NOMO-1 treated with dmso at 0.1 percent for 144 hours (cell line): Measurements from ENCODE around the gene SLC44A5.
"Not testable (repeated sequence)": the region's sequence is repeated elsewhere in the genome, so short reads cannot be mapped to it uniquely, and the experiment has no call there.

Source experiments
- DNase-seq: peaks from one replicate; lab custom pipeline; 2025; ENCODE audit not compliant: unreplicated experiment; lab: John Stamatoyannopoulos, UW

SLC44A5 gene

DNA sequence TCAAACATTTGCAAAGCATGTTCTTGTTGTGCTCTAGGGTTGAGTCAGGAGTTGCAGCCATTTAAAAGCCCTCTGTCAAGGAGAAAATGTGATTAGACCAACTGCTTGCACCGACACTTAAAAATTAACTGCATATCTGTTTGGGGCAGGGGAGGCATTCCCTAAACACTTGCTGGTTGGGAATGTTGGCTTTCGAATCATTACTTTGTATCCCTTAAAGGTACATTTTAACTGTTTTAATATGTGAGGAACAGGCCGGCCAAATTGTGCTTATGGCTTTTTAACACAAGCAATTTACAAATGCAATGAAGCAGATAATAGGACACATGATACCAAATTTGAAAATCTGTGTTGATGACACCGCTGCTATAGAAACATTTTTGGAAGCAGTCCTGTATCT, 317.6 kb downstream of the SLC44A5 start:
- DNase-seq = no peak

DNA sequence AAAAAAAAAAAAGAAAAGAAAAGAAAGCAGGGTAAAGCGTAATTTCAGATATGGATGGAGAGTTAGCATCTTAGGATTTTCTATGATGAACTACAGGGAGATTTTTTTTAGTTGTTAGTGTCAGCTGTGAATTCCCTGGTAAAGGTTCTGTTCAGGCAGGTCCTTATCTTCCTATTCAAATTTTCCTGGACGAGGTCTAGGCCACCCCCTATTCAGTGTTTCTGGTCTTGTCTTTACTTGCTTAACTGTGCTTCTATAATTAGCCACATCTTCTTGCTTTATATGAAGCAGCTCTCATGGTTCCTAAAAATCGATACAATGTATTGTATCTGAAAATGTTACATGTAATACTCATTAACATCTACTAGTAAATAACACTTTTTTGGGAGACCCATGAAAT, 318.9 kb downstream of the SLC44A5 start:
- DNase-seq = no peak

DNA sequence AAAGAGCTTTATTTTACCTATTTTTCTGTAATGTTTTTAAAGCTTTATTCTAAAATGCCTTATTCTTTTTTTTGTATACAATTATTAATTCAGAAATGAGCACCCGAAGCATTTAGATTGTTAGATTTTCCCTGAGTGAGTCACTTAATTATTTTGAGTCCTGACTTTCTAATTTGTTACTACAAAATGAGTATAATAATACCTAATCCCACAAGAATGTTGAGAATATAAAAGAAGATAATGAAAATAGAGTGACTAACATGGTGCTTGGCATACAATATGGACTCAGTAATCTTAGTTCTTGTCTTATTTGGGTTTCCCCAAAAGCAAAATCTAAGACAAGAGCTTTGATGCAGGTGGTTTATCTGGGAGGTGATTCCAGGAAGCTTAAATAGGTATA, 334.5 kb downstream of the SLC44A5 start:
- DNase-seq = no peak

DNA sequence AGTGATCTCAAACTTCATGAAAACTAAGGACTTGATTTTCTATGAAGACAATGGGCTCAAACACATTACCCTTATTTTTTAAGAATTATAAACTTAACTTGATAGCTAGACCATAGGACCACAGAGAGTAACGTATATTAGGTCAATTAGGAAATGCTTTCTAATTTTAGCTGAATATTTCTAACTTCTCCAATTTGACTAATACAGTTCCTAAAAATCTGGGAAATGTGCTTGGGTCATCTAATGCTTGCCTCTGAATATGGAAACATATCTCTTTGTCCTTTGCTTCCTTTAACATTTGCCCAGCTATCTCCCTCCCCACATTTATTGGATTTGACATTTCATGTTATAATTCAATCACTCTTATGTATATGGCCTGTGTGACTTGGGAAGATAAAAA, 335.3 kb downstream of the SLC44A5 start:
- DNase-seq = no peak

DNA sequence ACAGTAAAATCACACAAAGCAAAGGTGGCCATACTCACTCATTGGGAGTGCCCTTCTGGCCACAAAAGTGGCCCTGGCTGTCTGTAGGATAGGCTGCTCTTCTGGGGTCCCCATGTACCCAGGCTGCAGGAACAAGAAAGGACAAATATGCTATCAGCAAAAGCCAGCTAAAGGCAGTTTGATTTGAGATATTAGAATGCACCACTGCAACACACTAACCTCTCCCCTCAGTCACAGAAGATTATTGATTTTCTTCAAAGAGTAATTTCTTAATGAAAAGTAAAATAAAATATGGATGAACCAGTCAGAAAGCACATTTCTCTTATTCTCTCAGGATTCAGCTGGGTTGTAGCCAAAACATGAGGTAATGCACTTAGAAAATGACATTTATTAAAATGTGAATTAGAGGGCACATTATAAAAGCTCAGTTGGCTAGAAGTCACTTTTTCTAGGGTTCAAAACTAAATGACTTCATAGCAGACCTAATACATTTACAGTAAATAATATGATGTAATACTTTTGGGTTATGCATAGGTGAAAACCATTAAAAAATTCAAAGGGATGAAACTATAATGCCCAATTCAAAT, 335.9 kb downstream of the SLC44A5 start:
- no peak for DNase-seq

DNA sequence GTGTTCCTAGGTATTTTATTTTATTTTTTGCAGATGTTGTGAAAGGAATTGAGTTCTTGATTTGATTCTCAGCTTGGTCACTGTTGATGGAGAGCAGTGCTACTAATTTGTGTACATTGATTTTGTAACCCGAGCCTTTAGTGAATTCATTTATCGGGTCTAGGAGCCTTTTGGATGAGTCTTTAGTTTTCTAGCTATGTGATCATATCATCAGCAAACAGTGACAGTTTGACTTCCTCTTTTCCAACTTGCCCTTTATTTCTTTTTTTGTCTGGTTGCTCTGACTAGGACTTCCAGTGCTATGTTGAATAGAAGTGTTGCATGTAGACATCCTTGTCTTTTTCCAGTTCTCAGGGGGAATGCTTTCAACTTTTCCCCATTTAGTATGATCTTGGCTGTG, 337.8 kb downstream of the SLC44A5 start:
- no peak for DNase-seq

DNA sequence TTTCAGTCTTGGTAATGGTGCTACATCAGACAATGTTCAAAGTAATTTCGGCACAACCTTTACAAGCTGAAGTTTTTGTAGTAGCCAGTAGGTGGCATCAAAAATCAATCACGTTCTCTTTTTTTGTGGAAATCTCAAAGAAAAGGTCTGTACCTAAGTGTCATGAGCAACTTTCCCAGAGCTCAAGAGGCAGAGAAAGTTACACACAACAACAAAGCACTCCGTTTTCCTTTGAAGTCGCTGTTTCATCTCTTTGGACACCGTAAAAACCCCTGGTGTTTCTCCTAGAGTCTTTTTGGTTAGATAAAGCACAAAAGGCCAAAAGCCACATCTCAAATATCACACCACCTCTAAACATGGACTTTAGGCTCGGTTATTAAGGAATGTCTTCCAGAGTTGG, 345.1 kb downstream of the SLC44A5 start:
- no peak for DNase-seq

DNA sequence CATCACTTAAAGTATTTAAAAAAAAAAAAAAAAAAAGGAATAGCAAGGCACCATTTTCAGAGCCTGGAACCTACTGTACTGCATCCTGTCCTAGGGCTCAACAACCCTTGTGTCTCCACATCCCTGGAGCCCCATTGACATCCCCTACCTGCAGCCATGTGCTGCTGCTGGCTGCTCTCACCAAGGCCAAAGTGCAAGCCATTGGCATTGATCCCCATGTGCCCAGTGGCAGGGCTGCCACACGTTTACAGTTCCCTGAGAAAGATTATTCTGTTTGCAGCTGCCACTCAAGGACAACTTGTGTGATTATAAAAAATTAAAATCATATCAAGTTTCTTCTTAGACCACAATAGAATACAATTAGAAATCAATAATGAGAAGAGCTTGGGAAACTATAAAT, 346.8 kb downstream of the SLC44A5 start:
- DNase-seq = no peak

DNA sequence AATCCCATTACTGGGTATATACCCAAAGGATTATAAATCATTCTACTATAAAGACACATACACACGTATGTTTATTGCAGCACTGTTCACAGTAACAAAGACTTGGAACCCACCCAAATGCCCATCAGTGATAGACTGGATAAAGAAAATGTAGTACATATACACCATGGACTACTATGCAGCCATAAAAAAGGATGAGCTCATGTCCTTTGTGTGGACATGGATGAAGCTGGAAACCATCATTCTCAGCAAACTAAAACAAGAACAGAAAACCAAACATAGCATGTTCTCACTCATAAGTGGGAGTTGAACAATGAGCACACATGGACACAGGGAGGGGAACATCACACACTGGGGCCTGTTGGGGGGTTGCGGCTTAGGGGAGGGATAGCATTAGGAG, 347.3 kb downstream of the SLC44A5 start:
- DNase-seq = not testable (repeated sequence)

DNA sequence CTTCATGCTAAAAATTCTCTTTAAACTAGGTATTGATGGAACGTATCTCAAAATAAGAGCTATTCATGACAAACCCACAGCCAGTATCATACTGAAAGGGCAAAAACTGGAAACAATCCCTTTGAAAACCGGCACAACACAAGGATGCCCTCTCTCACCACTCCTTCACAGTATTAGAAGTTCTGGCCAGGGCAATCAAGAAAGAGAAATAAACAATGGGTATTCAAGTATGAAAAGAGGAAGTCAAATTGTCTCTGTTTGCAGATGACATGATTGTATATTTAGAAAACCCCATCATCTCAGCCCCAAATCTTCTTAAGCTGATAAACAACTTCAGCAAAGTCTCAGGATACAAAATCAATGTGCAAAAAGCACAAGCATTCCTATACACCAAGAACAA, 349.0 kb downstream of the SLC44A5 start:
- DNase-seq = not testable (repeated sequence)

DNA sequence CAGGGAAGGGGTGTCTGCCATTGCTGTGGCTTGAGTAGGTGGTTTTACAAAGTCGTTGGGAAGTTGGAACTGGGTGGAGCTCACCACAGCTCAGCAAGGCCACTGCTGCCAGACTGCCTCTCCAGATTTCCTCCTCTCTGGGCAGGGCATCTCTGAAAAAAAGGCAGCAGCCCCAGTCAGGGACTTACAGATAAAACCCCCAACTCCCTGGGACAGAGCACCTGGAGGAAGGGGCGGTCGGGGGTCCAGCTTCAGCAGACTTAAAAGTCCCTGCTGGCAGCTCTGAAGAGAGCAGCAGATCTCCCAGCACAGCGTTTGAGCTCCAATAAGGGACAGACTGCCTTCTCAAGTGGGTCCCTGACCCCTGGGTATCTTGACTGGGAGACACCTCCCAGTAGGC, 352.6 kb downstream of the SLC44A5 start:
- DNase-seq = no peak

DNA sequence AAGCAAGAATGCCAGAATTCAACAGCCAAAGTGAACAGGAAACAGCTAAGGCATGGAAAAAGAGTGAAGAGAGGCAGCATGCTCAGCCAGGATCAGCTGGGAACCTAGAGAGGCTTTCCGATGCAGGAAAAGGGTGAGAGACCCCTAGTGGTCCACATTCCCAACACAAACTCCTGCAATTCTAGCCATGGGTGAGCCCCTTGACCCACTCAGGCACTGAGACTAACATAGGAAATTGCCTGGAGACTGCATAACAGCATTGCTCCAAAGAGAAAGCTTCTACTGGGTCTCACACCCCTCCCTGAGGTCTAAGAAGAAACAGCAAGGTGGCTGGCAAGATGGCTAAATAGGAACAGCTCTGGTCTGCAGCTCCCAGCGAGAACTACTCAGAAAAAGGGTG, 353.5 kb downstream of the SLC44A5 start:
- DNase-seq = no peak

DNA sequence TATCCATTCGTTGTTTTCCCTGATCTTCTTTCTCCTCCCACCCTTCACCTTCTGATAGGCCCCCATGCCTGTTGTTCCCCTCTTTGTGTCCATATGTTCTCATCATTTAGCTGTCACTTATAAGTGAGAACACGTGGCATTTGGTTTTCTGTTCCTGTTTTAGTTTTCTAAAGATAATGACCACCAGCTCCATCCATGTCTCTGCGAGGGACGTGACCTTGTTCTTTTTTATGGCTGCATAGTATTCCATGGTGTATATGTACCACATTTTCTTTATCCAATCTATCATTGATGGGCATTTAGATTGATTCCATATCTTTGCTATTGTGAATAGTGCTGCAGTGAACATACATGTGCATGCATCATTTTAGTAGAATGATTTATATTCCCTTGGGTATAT, 360.8 kb downstream of the SLC44A5 start:
- DNase-seq = not testable (repeated sequence)

DNA sequence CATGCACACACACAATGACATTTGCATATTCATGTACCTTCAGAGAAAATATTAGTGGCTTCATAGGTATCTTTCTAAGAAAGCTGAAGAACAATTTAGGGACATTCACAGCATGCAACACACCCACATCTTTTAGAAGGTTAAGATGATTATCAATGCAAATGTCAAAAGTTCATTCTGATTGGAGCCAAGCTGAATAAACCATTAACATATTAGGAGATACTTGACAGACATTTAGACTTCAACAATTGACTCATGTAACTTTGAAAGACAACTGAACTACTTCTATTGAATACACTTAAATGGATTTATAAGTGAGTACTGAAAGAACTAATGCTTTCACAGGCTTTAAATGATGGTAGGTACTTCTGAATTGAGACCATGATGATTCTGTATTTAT, 365.7 kb downstream of the SLC44A5 start:
- DNase-seq = no peak

DNA sequence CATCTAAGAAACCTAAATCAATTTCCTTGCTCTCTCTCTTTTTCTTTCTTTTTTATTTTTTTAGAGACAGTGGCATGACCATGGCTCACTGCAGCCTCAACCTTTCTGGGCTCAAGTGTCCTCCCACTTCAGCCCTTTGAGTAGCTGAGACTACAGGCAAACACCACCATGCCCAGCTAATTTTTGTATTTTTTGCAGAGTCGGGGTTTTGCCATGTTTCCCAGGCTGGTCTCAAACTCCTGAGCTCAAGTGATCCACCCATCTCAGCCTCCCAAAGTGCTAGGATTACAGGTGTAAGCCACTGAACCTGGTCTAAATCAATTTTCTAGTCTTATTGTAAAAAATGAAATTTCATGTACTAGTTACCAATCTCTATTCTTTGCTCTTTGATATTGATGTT, 367.8 kb downstream of the SLC44A5 start:
- no peak for DNase-seq

DNA sequence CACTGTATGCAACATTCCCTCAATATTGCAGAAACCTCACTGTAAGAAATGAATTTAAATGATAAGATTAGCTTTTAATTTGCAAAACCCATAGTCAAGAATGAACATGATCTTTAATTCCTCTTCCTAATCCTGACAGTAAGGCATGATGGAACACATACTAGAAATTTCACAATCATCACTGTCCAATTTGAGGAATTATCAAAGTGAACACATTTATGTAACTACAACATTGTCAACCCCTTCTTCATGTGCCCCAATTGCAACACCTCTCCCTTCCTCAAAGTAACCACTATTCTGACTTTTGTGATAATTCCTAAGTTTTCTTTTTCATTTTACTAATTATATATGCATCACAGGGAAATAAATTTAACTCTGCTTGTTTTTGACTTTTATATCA, 373.6 kb downstream of the SLC44A5 start:
- DNase-seq = no peak

DNA sequence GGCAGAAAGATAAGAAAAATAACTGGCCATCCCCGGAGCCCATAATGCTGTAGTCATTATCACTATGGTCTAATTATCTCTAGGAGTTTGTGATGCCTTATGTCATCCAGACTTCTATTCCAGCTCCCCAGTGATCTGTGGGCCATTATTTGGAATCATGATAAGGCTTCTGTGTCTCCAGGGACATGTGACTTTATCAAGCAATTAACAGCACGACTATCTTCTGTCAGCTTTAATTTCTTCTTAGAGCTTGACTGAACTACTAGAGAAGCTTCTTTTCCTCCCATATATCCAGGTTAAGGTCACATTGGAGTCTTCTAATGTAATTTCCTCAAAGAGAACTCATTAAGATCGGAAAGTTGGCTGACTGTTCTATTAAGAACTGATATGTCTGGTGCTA, 376.4 kb downstream of the SLC44A5 start:
- DNase-seq = no peak

DNA sequence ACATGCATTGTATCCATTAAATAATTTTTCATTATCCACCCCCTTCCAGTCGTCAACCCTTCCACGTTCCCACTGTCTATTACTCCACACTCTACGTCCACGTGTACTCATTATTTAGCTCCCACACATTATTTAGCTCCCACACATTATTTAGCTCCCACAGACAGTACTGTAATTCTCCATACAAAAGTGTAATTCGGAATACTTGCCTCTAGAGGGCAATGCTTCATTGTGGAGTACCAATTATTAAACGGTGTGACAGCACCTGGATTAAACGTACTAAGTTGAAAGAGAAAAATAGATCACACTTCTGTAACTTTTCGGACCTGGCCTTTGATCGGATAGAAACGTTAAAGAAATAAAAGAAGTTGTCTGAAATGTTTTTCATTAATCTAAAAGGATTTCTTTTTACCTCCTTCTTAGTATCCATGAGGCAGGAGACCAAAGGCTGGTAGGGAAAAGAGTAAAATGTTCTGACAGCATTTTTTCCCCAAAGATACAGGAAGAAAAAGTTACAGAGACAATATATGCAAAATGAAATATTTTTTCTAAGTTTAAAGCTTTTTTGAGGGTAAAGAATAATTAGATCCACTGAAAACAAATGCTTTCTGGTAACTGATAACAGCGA, 377.5 kb downstream of the SLC44A5 start:
- DNase-seq = no peak

DNA sequence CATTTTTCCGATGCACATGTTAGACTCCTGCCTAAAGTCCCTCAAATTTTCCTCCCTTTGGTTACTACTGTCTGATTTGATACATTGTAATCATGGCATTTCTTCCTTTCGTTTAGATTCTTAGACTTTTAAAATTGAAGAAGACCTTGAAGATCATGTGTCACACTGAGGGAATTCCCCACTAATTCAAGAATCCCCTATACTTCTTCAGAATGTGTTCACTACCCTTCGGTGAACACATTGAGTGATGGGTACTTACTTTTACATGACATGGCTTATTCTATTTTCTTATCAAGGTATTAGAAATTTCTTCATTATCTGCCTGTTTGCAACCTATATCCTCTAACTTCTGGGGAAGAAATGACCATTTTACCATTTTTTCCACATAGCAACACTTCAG, 390.8 kb downstream of the SLC44A5 start:
- no peak for DNase-seq

DNA sequence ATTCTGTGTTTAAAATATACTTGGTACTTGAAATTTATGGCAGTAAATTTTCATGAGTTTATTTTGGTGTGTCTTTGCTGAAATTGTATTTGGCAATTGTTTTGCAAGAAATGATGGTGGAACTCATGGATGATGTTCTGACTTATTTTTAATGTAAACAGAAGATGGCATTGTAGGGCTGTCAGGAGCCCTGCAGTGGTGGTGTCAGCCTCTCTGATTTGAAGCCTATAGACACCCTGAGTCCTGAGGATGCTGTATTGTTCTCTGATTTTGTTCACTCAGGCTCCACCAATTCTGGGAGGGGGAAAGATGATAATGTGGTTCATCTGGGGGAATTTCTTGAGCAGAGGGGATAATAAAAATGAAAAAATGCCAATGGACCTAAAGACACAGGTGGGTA, 396.9 kb downstream of the SLC44A5 start:
- no peak for DNase-seq

DNA sequence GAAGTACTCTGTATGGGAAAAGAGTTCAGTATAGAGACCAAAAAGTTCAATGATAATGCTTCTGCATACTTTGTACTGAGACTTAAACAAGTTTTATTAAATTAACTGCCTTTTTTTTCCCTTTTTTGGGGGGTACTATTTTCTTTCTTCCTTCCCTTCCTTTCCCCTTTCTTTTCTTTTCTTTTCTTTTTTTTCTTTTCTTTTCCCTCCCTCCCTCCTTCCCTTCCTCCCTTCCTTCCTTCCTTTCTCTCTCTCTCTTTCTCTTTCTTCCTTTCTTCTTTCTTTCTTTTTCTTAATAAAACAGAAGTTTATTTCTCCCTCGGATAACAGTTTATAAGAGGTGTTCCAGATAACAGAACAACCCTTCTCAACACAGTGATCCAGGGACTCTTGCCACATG, 399.3 kb downstream of the SLC44A5 start:
- DNase-seq = no peak

DNA sequence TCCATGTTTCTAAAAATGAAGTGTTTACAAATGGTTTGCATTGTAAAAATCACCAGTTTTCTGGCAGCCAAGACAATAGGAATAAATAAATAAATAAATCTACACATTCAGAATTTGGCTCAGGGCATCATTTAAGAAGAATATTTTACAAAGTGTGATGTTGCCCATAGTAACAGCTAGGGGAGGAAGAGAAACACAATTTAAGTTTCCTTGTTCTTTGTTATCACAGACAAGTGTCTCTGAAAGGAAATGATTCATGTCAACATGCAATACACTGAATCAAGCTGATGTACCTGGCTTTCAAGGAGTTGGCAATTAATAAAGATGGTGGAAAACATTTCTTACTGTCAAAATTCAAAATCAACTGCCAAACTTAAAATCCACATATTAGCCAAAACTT, 402.1 kb downstream of the SLC44A5 start:
- DNase-seq = no peak
